ENCODE measurements around the gene RBM6. TPM values are rescaled to one million over a fixed set of nuclear protein-coding genes. Genes with fewer than 3 reads are reported as not detected.

RBM6 gene
- total RNA-seq, 1 donor from 2014 or later: 53.9 TPM

- Histone ChIP-seq H3K4me1 (ENCODE audit: insufficient read depth, low read length) (peaks cover 6% of the 10 kb centered on the region), H3K9me3 (ENCODE audit: insufficient read depth, low read depth, low read length) (no peaks in the 10 kb centered on the region), H3K36me3 (ENCODE audit: insufficient read depth, low read length) (peaks cover 2% of the 10 kb centered on the region), H2AFZ (ENCODE audit: low read depth, low read length) (no peak overlapping the region), H4K20me1 (ENCODE audit: insufficient read depth, low read length) (peaks cover 3% of the 10 kb centered on the region), H3K4me3 (ENCODE audit: insufficient read depth, low read depth, low read length) (no peak overlapping the region), H3K79me2 (ENCODE audit: insufficient read depth, low read length) (no peaks in the 10 kb centered on the region), H3K27ac (ENCODE audit: low read depth, low read length) (no peak overlapping the region), H3K4me2 (ENCODE audit: low read length) (no peak overlapping the region), H3K27me3 (ENCODE audit: insufficient read depth, low read length) (no peaks in the 10 kb centered on the region), H3K9ac (ENCODE audit: low read length) (no peak overlapping the region)
- no peak for DNase-seq (ENCODE audit: low read depth)
- no peak for FAIRE-seq
- H3K27ac Mint-ChIP-seq (ENCODE audit: unreplicated experiment): no peak overlapping the region
- peaks cover 25% of the 10 kb centered on the region for H3K36me3 Mint-ChIP-seq (ENCODE audit: low read depth, unreplicated experiment)
- TF ChIP-seq EZH2 (IDR thresholded peaks at IDR 0.05; ENCODE audit: insufficient read depth, low read length) (no peak), CTCF (IDR thresholded peaks at IDR 0.05; ENCODE audit: insufficient read depth, low read depth, low read length) (no peak)
- peaks cover 32% of the 10 kb centered on the region for H3K27me3 Mint-ChIP-seq (ENCODE audit: low read depth, unreplicated experiment)
- H3K4me1 Mint-ChIP-seq (ENCODE audit: low read depth, unreplicated experiment): peaks cover 6% of the 10 kb centered on the region
- H3K9me3 Mint-ChIP-seq (ENCODE audit: unreplicated experiment): peaks cover 2% of the 10 kb centered on the region
- H3K4me3 Mint-ChIP-seq (ENCODE audit: unreplicated experiment): peak overlapping the region; percentile 8
Observed at GRCh38 chr3:49908373-49909199, 31.4 kb upstream of the RBM6 start.

GRCh38 chr3:49910409-49911123 lies 29.4 kb upstream of the RBM6 start:
- H3K4me1 ChIP-seq (ENCODE audit: insufficient read depth, low read length): peaks cover 6% of the 10 kb centered on the region
- peaks cover 2% of the 10 kb centered on the region for H3K36me3 ChIP-seq (ENCODE audit: insufficient read depth, low read length)
- H3K36me3 Mint-ChIP-seq (ENCODE audit: low read depth, unreplicated experiment): peaks cover 25% of the 10 kb centered on the region
- peaks cover 30% of the 10 kb centered on the region for H3K27me3 Mint-ChIP-seq (ENCODE audit: low read depth, unreplicated experiment)
- TF ChIP-seq CTCF (IDR thresholded peaks at IDR 0.05; ENCODE audit: insufficient read depth, low read depth, low read length) (no peak), EZH2 (IDR thresholded peaks at IDR 0.05; ENCODE audit: insufficient read depth, low read length) (no peak)
- H3K4me3 ChIP-seq (ENCODE audit: insufficient read depth, low read depth, low read length): no peak overlapping the region
- H4K20me1 ChIP-seq (ENCODE audit: insufficient read depth, low read length): peaks cover 3% of the 10 kb centered on the region
- H2AFZ ChIP-seq (ENCODE audit: low read depth, low read length): no peak overlapping the region
- H3K9me3 ChIP-seq (ENCODE audit: insufficient read depth, low read depth, low read length): no peaks in the 10 kb centered on the region
- no peak overlapping the region for H3K27ac ChIP-seq (ENCODE audit: low read depth, low read length)
- H3K27me3 ChIP-seq (ENCODE audit: insufficient read depth, low read length): no peaks in the 10 kb centered on the region
- FAIRE-seq (no peak), DNase-seq (ENCODE audit: low read depth) (no peak)
- peaks cover 2% of the 10 kb centered on the region for H3K9me3 Mint-ChIP-seq (ENCODE audit: unreplicated experiment)
- H3K27ac Mint-ChIP-seq (ENCODE audit: unreplicated experiment): no peak overlapping the region
- H3K4me3 Mint-ChIP-seq (ENCODE audit: unreplicated experiment): no peak overlapping the region
- no peak overlapping the region for H3K4me2 ChIP-seq (ENCODE audit: low read length)
- H3K79me2 ChIP-seq (ENCODE audit: insufficient read depth, low read length): no peaks in the 10 kb centered on the region
- peaks cover 6% of the 10 kb centered on the region for H3K4me1 Mint-ChIP-seq (ENCODE audit: low read depth, unreplicated experiment)
- H3K9ac ChIP-seq (ENCODE audit: low read length): no peak overlapping the region

GRCh38 chr3:49911124-49911420 lies 28.9 kb upstream of the RBM6 start:
- no peak overlapping the region for H3K27ac Mint-ChIP-seq (ENCODE audit: unreplicated experiment)
- no peaks in the 10 kb centered on the region for H3K9me3 ChIP-seq (ENCODE audit: insufficient read depth, low read depth, low read length)
- peaks cover 4% of the 10 kb centered on the region for H3K79me2 ChIP-seq (ENCODE audit: insufficient read depth, low read length)
- no peak overlapping the region for H3K9ac ChIP-seq (ENCODE audit: low read length)
- H4K20me1 ChIP-seq (ENCODE audit: insufficient read depth, low read length): peaks cover 8% of the 10 kb centered on the region
- peaks cover 2% of the 10 kb centered on the region for H3K36me3 ChIP-seq (ENCODE audit: insufficient read depth, low read length)
- H3K27me3 Mint-ChIP-seq (ENCODE audit: low read depth, unreplicated experiment): peaks cover 31% of the 10 kb centered on the region
- no peak for TF ChIP-seq EZH2 (IDR thresholded peaks at IDR 0.05; ENCODE audit: insufficient read depth, low read length)
- FAIRE-seq: no peak
- no peak overlapping the region for H2AFZ ChIP-seq (ENCODE audit: low read depth, low read length)
- peaks cover 2% of the 10 kb centered on the region for H3K4me1 ChIP-seq (ENCODE audit: insufficient read depth, low read length)
- no peak overlapping the region for H3K4me2 ChIP-seq (ENCODE audit: low read length)
- H3K27ac ChIP-seq (ENCODE audit: low read depth, low read length): no peak overlapping the region
- H3K4me3 ChIP-seq (ENCODE audit: insufficient read depth, low read depth, low read length): no peak overlapping the region
- no peak for DNase-seq (ENCODE audit: low read depth)
- H3K4me3 Mint-ChIP-seq (ENCODE audit: unreplicated experiment): no peak overlapping the region
- peaks cover 1% of the 10 kb centered on the region for H3K4me1 Mint-ChIP-seq (ENCODE audit: low read depth, unreplicated experiment)
- peaks cover 2% of the 10 kb centered on the region for H3K9me3 Mint-ChIP-seq (ENCODE audit: unreplicated experiment)
- peaks cover 25% of the 10 kb centered on the region for H3K36me3 Mint-ChIP-seq (ENCODE audit: low read depth, unreplicated experiment)
- no peaks in the 10 kb centered on the region for H3K27me3 ChIP-seq (ENCODE audit: insufficient read depth, low read length)

All from astrocyte (in vitro differentiated cells and primary cell).